HEK293 (cell line): ENCODE measurements around the gene CDCP1.

Experiments
- ATF2 ChIP-seq: fragments of 450-650 bp; formaldehyde crosslinking; IDR thresholded peaks from 2 replicates; pipeline ENCODE4 v1.5.1; 2016; ENCODE audit warnings: missing biosample characterization, missing genetic modification characterization, low read depth
- CTCF ChIP-seq: fragments of 450-650 bp; formaldehyde crosslinking; IDR thresholded peaks from 2 replicates; pipeline ENCODE4 v1.5.1; 2016; ENCODE audit warnings: missing biosample characterization, missing genetic modification characterization
- INSM2 ChIP-seq: fragments of 450-650 bp; formaldehyde crosslinking; IDR thresholded peaks from 2 replicates; pipeline ENCODE4 v1.5.1; 2016; ENCODE audit warnings: missing biosample characterization, missing genetic modification characterization
- REST ChIP-seq: fragments of 450-650 bp; formaldehyde crosslinking; IDR thresholded peaks from 2 replicates; pipeline ENCODE4 v1.5.1; 2016; ENCODE audit warnings: missing biosample characterization, missing genetic modification characterization
- SP2 ChIP-seq: fragments of 450-650 bp; formaldehyde crosslinking; IDR thresholded peaks from 2 replicates; pipeline ENCODE4 v1.5.1; 2016; ENCODE audit warnings: missing biosample characterization, missing genetic modification characterization
- TCF7L2 ChIP-seq: IDR thresholded peaks from 2 replicates; pipeline ENCODE4 v1.6.1; 2011; ENCODE audit warnings: low read depth, mild to moderate bottlenecking, inconsistent platforms, low read length, moderate library complexity, borderline replicate concordance
- ZNF133 ChIP-seq: fragments of 450-650 bp; formaldehyde crosslinking; IDR thresholded peaks from 2 replicates; pipeline ENCODE4 v1.5.1; 2016; ENCODE audit warnings: missing biosample characterization, missing genetic modification characterization
- ZNF335 ChIP-seq: fragments of 450-650 bp; formaldehyde crosslinking; conservative IDR thresholded peaks from 2 replicates; pipeline ENCODE4 v1.5.1; 2016; ENCODE audit warnings: missing biosample characterization, missing genetic modification characterization
- ZNF362 ChIP-seq: fragments of 450-650 bp; formaldehyde crosslinking; IDR thresholded peaks from 2 replicates; pipeline ENCODE4 v1.5.1; 2016; ENCODE audit warnings: missing biosample characterization, missing genetic modification characterization
- ZNF433 ChIP-seq: fragments of 450-650 bp; formaldehyde crosslinking; IDR thresholded peaks from 2 replicates; pipeline ENCODE4 v1.5.1; 2016; ENCODE audit warnings: missing biosample characterization, missing genetic modification characterization, low read depth

- TF ChIP-seq CTCF (tag by site-specific recombination): no peak
- TF ChIP-seq ZNF335 (tag by site-specific recombination): no peak
- TF ChIP-seq REST (tag by site-specific recombination): no peak
- TF ChIP-seq SP2 (tag by site-specific recombination): no peak
- no peak for TF ChIP-seq ZNF433 (tag by site-specific recombination)
- no peak for TF ChIP-seq ATF2
- TF ChIP-seq INSM2 (tag by site-specific recombination): no peak
- TF ChIP-seq ZNF133: no peak
- no peak for TF ChIP-seq TCF7L2
- no peak for TF ChIP-seq ZNF362
Measured at GRCh38 chr3:45124352-45124751, 21.8 kb downstream of the CDCP1 start.
